ENCODE measurements around the gene CAPRIN1. TPM values are rescaled to one million over a fixed set of nuclear protein-coding genes. Genes with fewer than 3 reads are reported as not detected.

Gene CAPRIN1
- 100 to 1,000 TPM; 148 to 198 (median 167) TPM for total RNA-seq

GRCh38 chr11:34051349-34052035, at the start of gene CAPRIN1:
Gene CAPRIN1, plus strand, starts transcription at chr11:34051731. Its CDS starts 690 bp downstream, at chr11:34052421.
- Histone ChIP-seq H3K4me1 (peaks cover 0 to 3% of the 10 kb centered on the region in 2 donors), H3K27me3 (no peaks in the 10 kb centered on the region), H3K27ac (peak within 1 kb of the TSS; percentile 98 to 100), H3K36me3 (no peaks in the 10 kb centered on the region), H3K9me3 (no peaks in the 10 kb centered on the region), H3K4me3 (peak within 1 kb of the TSS; percentile 79 to 99 (median 88))
- TF ChIP-seq POLR2AphosphoS5 (IDR thresholded peaks at IDR 0.05): peak; percentile 69 to 75 (median 71)
- TF ChIP-seq, protein P1, sequence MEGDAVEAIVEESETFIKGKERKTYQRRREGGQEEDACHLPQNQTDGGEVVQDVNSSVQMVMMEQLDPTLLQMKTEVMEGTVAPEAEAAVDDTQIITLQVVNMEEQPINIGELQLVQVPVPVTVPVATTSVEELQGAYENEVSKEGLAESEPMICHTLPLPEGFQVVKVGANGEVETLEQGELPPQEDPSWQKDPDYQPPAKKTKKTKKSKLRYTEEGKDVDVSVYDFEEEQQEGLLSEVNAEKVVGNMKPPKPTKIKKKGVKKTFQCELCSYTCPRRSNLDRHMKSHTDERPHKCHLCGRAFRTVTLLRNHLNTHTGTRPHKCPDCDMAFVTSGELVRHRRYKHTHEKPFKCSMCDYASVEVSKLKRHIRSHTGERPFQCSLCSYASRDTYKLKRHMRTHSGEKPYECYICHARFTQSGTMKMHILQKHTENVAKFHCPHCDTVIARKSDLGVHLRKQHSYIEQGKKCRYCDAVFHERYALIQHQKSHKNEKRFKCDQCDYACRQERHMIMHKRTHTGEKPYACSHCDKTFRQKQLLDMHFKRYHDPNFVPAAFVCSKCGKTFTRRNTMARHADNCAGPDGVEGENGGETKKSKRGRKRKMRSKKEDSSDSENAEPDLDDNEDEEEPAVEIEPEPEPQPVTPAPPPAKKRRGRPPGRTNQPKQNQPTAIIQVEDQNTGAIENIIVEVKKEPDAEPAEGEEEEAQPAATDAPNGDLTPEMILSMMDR (IDR thresholded peaks at IDR 0.05): no peak
- no peak for TF ChIP-seq POLR2A (IDR thresholded peaks at IDR 0.05)
- intact Hi-C loops (cut with DNase I; ENCODE audit: low total_unique reads): loop anchor here (1.0 kb wide), 1 partner anchor 57 kb away; no protein-coding TSS in a partner anchor
- DNase-seq (ENCODE audit: low spot score in 2 of 2): peak; percentile 73 to 83

DNA sequence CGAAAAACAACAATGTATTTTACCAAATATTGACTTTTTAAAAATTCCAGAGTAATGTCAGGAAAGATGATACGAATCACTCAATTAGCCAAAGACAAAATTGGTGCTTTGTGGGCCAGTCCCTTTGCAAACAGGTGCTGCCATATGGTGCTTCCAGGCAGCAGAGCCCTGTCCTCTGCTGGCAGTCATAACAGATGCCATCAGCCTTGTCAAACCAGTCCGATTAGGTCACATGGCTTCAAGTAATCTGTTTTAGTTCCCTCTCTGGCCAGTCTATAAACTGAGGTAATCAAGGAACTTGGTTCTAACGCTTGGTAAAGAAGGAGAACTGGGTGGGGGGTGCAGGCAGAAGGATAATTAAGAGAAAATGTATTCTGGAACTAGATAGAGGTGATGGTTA, 49.1 kb upstream of the CAPRIN1 start:
- Histone ChIP-seq H3K9me3 (no peaks in the 10 kb centered on the region), H3K27ac (no peak overlapping the region), H3K27me3 (no peaks in the 10 kb centered on the region), H3K4me3 (no peak overlapping the region), H3K36me3 (no peaks in the 10 kb centered on the region), H3K4me1 (no peaks in the 10 kb centered on the region)
- DNase-seq (ENCODE audit: low spot score in 2 of 2): peak; percentile 34 to 54
- intact Hi-C loops (cut with DNase I; ENCODE audit: low total_unique reads): no loop called here
- TF ChIP-seq, protein P1 (IDR thresholded peaks at IDR 0.05): no peak
- TF ChIP-seq POLR2A (IDR thresholded peaks at IDR 0.05) (no peak), POLR2AphosphoS5 (IDR thresholded peaks at IDR 0.05) (no peak)

DNA sequence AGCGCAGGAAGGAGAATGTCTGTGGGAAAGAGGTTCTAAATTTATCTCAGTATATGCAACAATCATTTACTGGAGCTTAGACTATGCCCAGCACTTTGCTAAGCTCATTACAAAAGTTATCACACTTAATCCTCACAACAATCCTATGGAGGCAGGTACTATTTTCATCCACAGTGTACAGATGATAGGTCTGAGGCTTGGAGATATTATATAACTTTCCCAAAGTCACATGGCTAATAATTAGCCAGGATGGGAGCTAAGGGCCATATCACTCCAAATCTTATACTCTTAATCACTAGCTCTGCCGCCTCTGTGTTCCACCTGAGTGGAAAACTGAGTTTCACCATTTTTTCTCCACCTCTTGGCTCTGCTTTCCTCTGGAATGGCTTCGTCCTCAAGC, 47.3 kb upstream of the CAPRIN1 start:
- H3K4me1 ChIP-seq: no peaks in the 10 kb centered on the region
- no peak overlapping the region for H3K4me3 ChIP-seq
- H3K27ac ChIP-seq: no peak overlapping the region
- intact Hi-C loops (cut with DNase I; ENCODE audit: low total_unique reads): no loop called here
- H3K27me3 ChIP-seq: no peaks in the 10 kb centered on the region
- H3K9me3 ChIP-seq: no peaks in the 10 kb centered on the region
- H3K36me3 ChIP-seq: no peaks in the 10 kb centered on the region
- no peak for DNase-seq (ENCODE audit: low spot score in 2 of 2)
- TF ChIP-seq POLR2A (IDR thresholded peaks at IDR 0.05) (no peak), POLR2AphosphoS5 (IDR thresholded peaks at IDR 0.05) (no peak)
- TF ChIP-seq, protein P1 (IDR thresholded peaks at IDR 0.05): no peak

GRCh38 chr11:34006876-34007275, 44.7 kb upstream of the CAPRIN1 start:
- Histone ChIP-seq H3K9me3 (no peaks in the 10 kb centered on the region), H3K4me3 (no peak overlapping the region), H3K4me1 (no peaks in the 10 kb centered on the region), H3K27me3 (no peaks in the 10 kb centered on the region), H3K36me3 (no peaks in the 10 kb centered on the region), H3K27ac (no peak overlapping the region)
- DNase-seq (ENCODE audit: low spot score in 2 of 2): no peak
- intact Hi-C loops (cut with DNase I; ENCODE audit: low total_unique reads): no loop called here
- no peak for TF ChIP-seq POLR2A (IDR thresholded peaks at IDR 0.05)

- no peak for DNase-seq (ENCODE audit: low spot score in 2 of 2)
- Histone ChIP-seq H3K27me3 (no peaks in the 10 kb centered on the region), H3K4me1 (no peaks in the 10 kb centered on the region), H3K9me3 (no peaks in the 10 kb centered on the region), H3K4me3 (no peak overlapping the region), H3K36me3 (no peaks in the 10 kb centered on the region), H3K27ac (no peak overlapping the region)
- TF ChIP-seq POLR2AphosphoS5 (IDR thresholded peaks at IDR 0.05) (no peak), POLR2A (IDR thresholded peaks at IDR 0.05) (no peak)
- intact Hi-C loops (cut with DNase I; ENCODE audit: low total_unique reads): no loop called here
Measured at GRCh38 chr11:34012734-34013133, 38.8 kb upstream of the CAPRIN1 start.

DNA sequence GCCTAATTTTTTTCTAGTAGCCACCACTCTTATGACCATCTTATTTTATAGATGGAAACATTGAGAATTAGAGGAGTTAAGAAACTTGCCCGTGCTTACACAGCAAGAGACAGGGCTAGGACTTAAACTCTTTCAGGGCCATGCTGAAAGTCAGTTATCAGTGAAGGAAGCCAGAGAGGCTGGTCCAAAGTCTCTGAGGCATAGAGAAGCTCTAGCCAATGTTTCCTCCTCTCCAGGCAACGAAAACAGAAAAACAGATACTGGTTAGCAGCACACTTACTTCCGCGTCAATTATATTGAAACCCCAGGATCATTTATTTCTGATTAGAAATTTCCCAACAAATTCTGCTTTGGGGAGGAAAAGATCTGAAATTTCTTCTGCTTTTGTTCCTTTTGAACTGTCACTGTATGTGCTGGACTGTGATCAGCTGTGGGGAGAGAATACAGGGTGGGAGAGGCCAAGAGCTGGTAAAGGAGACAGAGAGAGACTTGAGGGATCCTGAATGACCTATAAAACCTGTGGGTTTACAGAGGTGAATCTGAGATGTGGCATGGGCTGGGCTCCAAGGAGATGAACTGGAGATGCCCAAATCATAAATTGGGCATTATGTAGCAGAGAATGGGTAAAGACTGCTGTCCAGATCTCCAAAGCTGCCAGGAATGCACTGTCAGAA, 37.5 kb upstream of the CAPRIN1 start:
- intact Hi-C loops (cut with DNase I; ENCODE audit: low total_unique reads): no loop called here

More for the DNA sequence above, 37.5 kb upstream of the CAPRIN1 start:
- Histone ChIP-seq H3K4me1 (no peaks in the 10 kb centered on the region), H3K27me3 (no peaks in the 10 kb centered on the region), H3K27ac (peak overlapping the region; percentile 52 to 64), H3K9me3 (no peaks in the 10 kb centered on the region), H3K36me3 (no peaks in the 10 kb centered on the region), H3K4me3 (no peak overlapping the region)
- no peak for DNase-seq (ENCODE audit: low spot score in 2 of 2)
- no peak for TF ChIP-seq POLR2A (IDR thresholded peaks at IDR 0.05)
- TF ChIP-seq POLR2AphosphoS5 (IDR thresholded peaks at IDR 0.05): no peak
- TF ChIP-seq, protein P1 (IDR thresholded peaks at IDR 0.05): no peak
